Esophagus muscularis mucosa (tissue), 4 donors: ENCODE results near the gene PRRC2C. TPM values are rescaled to one million over a fixed set of nuclear protein-coding genes. Genes with fewer than 3 reads are reported as not detected.
"Not testable (repeated sequence)": the region's sequence is repeated elsewhere in the genome, so short reads cannot be mapped to it uniquely, and the experiment has no call there.

Source experiments
- DNase-seq: peaks from one replicate; pipeline ENCODE4 v3.0.0-alpha.2; 2017; ENCODE audit errors: extremely low spot score
- H3K27ac ChIP-seq, 4 donors: fragments of 200-600 bp; sonication (generic); replicated peaks in 1 of 4; 1 replicate in 3 of 4; 2 replicates in 1 of 4; pipeline ENCODE4 v1.5.1; 2016 to 2019; ENCODE audit warnings: mild to moderate bottlenecking in 1 of 4
- H3K27me3 ChIP-seq, 4 donors: fragments of 200-600 bp; sonication (generic); one replicate each; pipeline versions ENCODE4 v1.5.1 to v1.6.0; 2016 to 2019
- H3K36me3 ChIP-seq, 4 donors: fragments of 200-600 bp; sonication (generic); one replicate each; pipeline ENCODE4 v1.5.1; 2016 to 2019
- H3K4me1 ChIP-seq, 4 donors: fragments of 200-600 bp; sonication (generic); one replicate each; pipeline ENCODE4 v1.5.1; 2016 to 2019
- H3K4me3 ChIP-seq, 4 donors: fragments of 200-600 bp; sonication (generic); 1 replicate in 2 of 4; 2 replicates in 2 of 4; pipeline ENCODE4 v1.5.1; 2016 to 2019; ENCODE audit warnings: mild to moderate bottlenecking in 4 of 4, moderate library complexity in 1 of 4
- H3K9me3 ChIP-seq, 4 donors: fragments of 200-600 bp; sonication (generic); 1 replicate in 3 of 4; 2 replicates in 1 of 4; pipeline ENCODE4 v1.5.1; 2016 to 2019
- EP300 ChIP-seq: sonication (generic); formaldehyde crosslinking; IDR thresholded peaks from one replicate; pipeline ENCODE4 v1.6.1; 2017; ENCODE audit warnings: antibody characterized with exemption
- POLR2A ChIP-seq: fragments of 450-650 bp; IDR thresholded peaks from one replicate; pipeline ENCODE4 v1.6.1; 2017; ENCODE audit warnings: antibody characterized with exemption, moderate library complexity, mild to moderate bottlenecking, low read depth
- POLR2AphosphoS5 ChIP-seq, 2 donors: sonication (generic); formaldehyde crosslinking; IDR thresholded peaks; one replicate each; pipeline ENCODE4 v1.6.1; 2017; ENCODE audit warnings: antibody characterized with exemption in 2 of 2
- WGBS: methylation state at CpG from one replicate; pipeline ENCODE4 v1.1.5; 2018; 5-methylcytosine and 5-hydroxymethylcytosine counted together
- intact Hi-C: fragments of 100-400 bp; cut with DNase I; formaldehyde crosslinking; loops from one replicate; pipeline ENCODE4 v1.15.1; 2023
- total RNA-seq, 4 donors: library from RNA; depleted of rRNA; stranded (reverse); fragments of >200 nt; gene quantifications; one replicate each; pipeline versions ENCODE4 v1.1.0 to v1.2.1, GENCODE V29; 2016
- TF ChIP-seq, protein P1 (sequence below), 3 experiments: fragments of 200-600 bp in 2 of 3; fragments of 450-650 bp in 1 of 3; sonication (generic) in 2 of 3; IDR thresholded peaks; one replicate each; pipeline ENCODE4 v1.5.1; 2017 to 2019; ENCODE audit warnings: antibody characterized with exemption in 3 of 3, mild to moderate bottlenecking in 2 of 3, moderate library complexity in 1 of 3

The PRRC2C gene
- total RNA-seq: 10 to 100 TPM; 63.8 to 79.3 (median 66.6) TPM

DNA sequence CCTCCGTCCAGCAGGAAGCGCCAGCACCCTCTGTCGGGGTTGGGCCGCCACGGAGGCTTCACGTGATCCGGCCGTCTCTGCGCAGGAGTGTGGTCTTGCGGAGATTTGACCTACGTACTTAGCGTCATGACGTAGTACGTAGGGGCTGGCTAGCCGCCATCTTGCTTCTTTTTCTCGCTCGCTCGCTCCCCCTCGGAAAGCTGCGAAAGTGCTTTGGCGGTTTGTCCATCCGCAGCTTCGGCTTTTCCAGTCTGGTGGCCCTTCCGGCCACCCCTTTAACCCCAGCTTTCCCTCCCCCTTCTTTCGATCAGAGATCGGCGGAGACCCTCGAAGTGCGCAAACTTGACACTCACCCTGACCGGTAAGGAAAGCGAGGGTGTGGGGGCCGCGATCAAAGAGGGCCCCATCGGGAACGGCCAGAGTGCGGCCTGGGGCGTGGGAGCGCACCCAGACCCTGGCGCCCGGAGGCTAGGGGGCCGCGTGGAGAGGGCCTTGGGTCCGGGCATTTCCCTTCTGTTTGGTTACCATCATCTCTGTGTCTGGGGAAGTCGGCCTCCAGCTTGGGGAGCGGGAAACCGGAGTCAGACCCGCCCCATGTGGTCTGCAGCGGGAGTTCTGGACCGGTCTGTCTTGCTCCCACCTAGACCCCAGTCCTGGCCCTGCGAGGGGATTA is at the start of gene PRRC2C:
PRRC2C (plus strand) TSS at position 156 of the 673 bp plus-strand sequence. CDS start 26,559 bp downstream, outside the sequence.
- H3K9me3 ChIP-seq: no peaks in the 10 kb centered on the region
- intact Hi-C loops: no loop called here
- peaks cover 0 to 6% (median 0%) of the 10 kb centered on the region in 4 donors for H3K36me3 ChIP-seq
- peaks cover 38 to 49% (median 46%) of the 10 kb centered on the region in 4 donors for H3K4me1 ChIP-seq
- H3K4me3 ChIP-seq: peak within 1 kb of the TSS; percentile 73 to 95 (median 82)
- TF ChIP-seq, protein P1, sequence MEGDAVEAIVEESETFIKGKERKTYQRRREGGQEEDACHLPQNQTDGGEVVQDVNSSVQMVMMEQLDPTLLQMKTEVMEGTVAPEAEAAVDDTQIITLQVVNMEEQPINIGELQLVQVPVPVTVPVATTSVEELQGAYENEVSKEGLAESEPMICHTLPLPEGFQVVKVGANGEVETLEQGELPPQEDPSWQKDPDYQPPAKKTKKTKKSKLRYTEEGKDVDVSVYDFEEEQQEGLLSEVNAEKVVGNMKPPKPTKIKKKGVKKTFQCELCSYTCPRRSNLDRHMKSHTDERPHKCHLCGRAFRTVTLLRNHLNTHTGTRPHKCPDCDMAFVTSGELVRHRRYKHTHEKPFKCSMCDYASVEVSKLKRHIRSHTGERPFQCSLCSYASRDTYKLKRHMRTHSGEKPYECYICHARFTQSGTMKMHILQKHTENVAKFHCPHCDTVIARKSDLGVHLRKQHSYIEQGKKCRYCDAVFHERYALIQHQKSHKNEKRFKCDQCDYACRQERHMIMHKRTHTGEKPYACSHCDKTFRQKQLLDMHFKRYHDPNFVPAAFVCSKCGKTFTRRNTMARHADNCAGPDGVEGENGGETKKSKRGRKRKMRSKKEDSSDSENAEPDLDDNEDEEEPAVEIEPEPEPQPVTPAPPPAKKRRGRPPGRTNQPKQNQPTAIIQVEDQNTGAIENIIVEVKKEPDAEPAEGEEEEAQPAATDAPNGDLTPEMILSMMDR (IDR thresholded peaks at IDR 0.05): peak; percentile 82 to 88 (median 83)
- TF ChIP-seq POLR2A (peak; percentile 37), EP300 (no peak), POLR2AphosphoS5 (IDR thresholded peaks at IDR 0.05) (peak; percentile 95 to 98)
- no peaks in the 10 kb centered on the region for H3K27me3 ChIP-seq
- under 1% methylated on average over 19 of the region's 50 CpGs for WGBS
- peak; percentile 99 for DNase-seq
- H3K27ac ChIP-seq: peak within 1 kb of the TSS; percentile 95 to 99 (median 98)

DNA sequence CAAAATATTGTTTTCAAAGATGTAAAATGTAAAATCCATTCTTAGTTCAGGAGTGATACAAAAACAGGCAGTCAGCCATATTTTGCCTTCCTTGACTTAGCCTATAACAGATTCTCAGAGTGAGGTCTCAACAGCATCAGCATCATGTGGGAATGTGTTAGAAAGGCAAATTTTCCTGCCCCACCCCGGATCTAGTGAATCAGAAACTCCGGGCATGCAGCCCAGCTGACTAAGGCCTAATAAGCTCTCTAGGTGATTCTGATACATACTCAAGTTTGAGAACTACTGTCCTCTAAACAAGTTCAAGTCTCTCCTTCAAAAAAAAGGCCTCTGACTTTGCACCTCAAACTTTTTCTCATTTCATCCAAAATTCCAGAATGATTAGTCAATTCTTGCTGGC is 46.9 kb upstream of the PRRC2C start:
- DNase-seq: no peak
- no peak for TF ChIP-seq EP300
- TF ChIP-seq POLR2A: no peak
- TF ChIP-seq POLR2AphosphoS5 (IDR thresholded peaks at IDR 0.05): peak in 1 of 2 donors; percentile 19
- TF ChIP-seq, protein P1 (IDR thresholded peaks at IDR 0.05): no peak
- 34% methylated on average over 2 of the region's 2 CpGs for WGBS
- no peaks in the 10 kb centered on the region for H3K27me3 ChIP-seq
- H3K36me3 ChIP-seq: no peaks in the 10 kb centered on the region
- intact Hi-C loops: no loop called here
- H3K9me3 ChIP-seq: no peaks in the 10 kb centered on the region
- no peak overlapping the region for H3K4me3 ChIP-seq
- peaks cover 0 to 9% (median 3%) of the 10 kb centered on the region in 4 donors for H3K4me1 ChIP-seq
- peak overlapping the region in 1 of 4 donors; percentile 10 for H3K27ac ChIP-seq

DNA sequence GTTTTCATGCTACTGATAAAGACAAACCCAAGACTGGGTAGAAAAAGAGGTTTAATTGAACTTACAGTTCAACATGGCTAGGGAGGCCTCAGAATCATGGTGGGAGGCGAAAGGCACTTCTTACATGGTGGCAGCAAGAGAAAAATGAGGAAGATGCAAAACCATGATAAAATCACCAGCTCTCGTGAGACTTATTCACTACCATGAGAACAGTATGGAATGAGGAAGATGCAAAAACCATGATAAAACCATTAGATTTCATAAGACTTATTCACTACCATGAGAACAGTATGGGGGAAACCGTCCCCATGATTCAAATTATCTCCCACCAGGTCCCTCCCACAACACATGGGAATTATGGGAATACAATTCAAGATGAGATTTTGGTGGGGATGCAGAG is 45.1 kb upstream of the PRRC2C start:
- DNase-seq, H3K4me1 ChIP-seq, H3K27ac ChIP-seq, intact Hi-C loops, H3K4me3 ChIP-seq, H3K36me3 ChIP-seq, H3K9me3 ChIP-seq, H3K27me3 ChIP-seq: not testable (repeated sequence)
- WGBS: 93% methylated on average over 3 of the region's 3 CpGs

DNA sequence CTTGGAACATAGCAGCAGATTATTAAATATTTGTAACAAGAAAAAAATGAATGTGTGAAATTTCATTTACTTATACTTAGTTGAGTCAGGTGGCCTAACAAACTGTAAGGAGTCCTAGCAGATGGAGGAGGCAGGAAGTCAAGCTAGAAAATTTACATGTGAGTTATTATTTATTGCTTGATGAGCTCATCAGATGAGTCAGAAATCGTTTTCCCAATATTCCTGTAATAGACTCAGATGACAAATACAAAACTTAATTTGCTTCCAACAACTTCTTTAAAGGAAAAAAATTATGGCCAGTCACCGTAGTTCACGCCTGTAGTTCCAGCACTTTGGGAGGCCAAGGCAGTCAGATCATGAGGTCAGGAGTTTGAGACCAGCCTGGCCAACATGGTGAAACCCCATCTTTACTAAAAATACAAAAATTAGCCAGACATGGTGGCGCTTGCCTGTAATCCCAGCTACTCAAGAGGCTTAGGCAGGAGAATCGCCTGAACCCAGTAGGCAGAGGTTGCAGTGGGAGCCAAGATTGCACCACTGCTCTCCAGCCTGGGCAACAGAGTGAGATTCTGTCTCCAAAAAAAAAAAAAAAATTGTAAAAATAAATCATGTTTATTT is 43.9 kb upstream of the PRRC2C start:
- DNase-seq, intact Hi-C loops, H3K4me3 ChIP-seq, H3K36me3 ChIP-seq, H3K4me1 ChIP-seq, H3K27me3 ChIP-seq, H3K27ac ChIP-seq, H3K9me3 ChIP-seq: not testable (repeated sequence)
- WGBS: 62% methylated on average over 5 of the region's 5 CpGs

DNA sequence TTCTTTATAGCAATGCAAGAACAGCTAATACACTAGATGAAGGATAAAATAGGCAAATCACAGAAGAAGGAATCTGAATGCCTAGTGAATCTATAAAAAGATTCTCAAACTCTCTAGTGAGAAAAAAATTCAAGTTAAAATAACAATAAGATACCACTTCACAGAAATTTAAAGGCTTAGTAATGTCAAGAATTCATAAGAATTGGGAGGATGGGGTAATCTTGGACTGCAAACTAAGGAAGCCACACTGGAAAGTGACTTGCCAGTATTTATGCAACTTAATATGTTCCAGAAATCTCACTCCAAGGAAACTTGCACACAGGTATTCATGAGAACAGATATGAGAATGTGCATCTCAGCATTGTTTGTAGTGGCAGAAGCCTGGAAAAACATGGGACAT is 38.9 kb upstream of the PRRC2C start:
- Histone ChIP-seq H3K4me1 (no peaks in the 10 kb centered on the region), H3K27me3 (no peaks in the 10 kb centered on the region), H3K9me3 (no peaks in the 10 kb centered on the region), H3K27ac (no peak overlapping the region), H3K36me3 (no peaks in the 10 kb centered on the region), H3K4me3 (no peak overlapping the region)
- intact Hi-C loops: no loop called here
- TF ChIP-seq POLR2A (no peak), POLR2AphosphoS5 (IDR thresholded peaks at IDR 0.05) (no peak), EP300 (no peak)
- TF ChIP-seq, protein P1 (IDR thresholded peaks at IDR 0.05): no peak
- DNase-seq: no peak
